Measurements from ENCODE around the gene BAHD1.

Gene BAHD1

DNA sequence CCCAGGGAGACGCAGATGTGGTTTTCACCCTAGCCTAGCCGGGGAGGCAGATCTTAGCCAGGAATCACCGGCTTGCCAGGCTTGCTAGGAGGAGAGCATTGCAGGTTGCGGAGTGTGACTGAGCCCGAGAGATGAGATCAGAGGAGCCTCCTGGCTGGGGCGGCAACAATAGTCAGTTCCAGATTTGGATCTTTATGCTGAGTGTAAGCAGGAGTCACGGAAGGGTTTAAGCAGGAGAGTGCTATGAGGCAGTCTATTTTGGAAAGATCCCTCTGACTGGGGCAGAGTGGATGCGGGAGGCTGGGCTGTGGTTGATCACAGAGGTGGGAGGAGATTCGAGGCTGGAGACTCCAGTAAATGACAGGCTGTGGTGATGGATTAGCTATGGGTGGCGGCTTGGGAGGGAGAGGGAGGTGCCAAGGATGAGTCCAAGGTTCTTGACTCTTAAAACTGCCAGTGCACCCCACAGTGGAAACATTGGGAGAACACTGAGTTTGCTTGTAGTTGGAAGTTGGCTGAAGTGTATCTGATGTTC, 10.4 kb upstream of the BAHD1 start:
- peaks cover 0 to 5% (median 2%) of the 10 kb centered on the region in 4 experiments for H3K4me1 ChIP-seq (ENCODE audit: control extremely low read depth in 1 of 4, control insufficient read depth in 4 of 4, insufficient read depth in 4 of 4, low read length in 3 of 4)
- POLR2A ChIA-PET, result no interaction called here
- H3K27ac ChIP-seq (ENCODE audit: insufficient read depth in 1 of 2, low read depth in 1 of 2, low read length in 2 of 2, poor library complexity in 1 of 2, severe bottlenecking in 2 of 2), result no peak overlapping the region
- H3K27me3 ChIP-seq (replicated peaks in 2 of 5; ENCODE audit: control insufficient read depth in 4 of 5, insufficient read depth in 5 of 5, low read length in 4 of 5), result peaks cover 0 to 12% (median 11%) of the 10 kb centered on the region in 5 experiments
- peaks cover 0 to 4% (median 2%) of the 10 kb centered on the region in 4 experiments for H3K36me3 ChIP-seq (ENCODE audit: control insufficient read depth in 4 of 4, insufficient read depth in 4 of 4, low read length in 3 of 4)
- DNase-seq, result peak in 2 of 3 donors; percentile 13 to 17
- 95% methylated on average over 8 of the region's 10 CpGs for WGBS (ENCODE audit: insufficient coverage)
- CTCF ChIA-PET, result interaction anchor here (0.9 to 14.7 kb wide), 5 partner anchors 9 to 145 kb away, joined by 3 to 216 read pairs (median 4); partner anchors contain the start of genes BAHD1 and CCDC9B
- H3K4me3 ChIP-seq (ENCODE audit: control insufficient read depth in 1 of 7, extremely low read depth in 1 of 7, insufficient read depth in 4 of 7, low read depth in 2 of 7, low read length in 6 of 7), result no peak overlapping the region
- H3K9me3 ChIP-seq (ENCODE audit: control extremely low read depth in 1 of 5, control insufficient read depth in 4 of 5, insufficient read depth in 2 of 5, low read depth in 1 of 5, low read length in 4 of 5), result no peaks in the 10 kb centered on the region

DNA sequence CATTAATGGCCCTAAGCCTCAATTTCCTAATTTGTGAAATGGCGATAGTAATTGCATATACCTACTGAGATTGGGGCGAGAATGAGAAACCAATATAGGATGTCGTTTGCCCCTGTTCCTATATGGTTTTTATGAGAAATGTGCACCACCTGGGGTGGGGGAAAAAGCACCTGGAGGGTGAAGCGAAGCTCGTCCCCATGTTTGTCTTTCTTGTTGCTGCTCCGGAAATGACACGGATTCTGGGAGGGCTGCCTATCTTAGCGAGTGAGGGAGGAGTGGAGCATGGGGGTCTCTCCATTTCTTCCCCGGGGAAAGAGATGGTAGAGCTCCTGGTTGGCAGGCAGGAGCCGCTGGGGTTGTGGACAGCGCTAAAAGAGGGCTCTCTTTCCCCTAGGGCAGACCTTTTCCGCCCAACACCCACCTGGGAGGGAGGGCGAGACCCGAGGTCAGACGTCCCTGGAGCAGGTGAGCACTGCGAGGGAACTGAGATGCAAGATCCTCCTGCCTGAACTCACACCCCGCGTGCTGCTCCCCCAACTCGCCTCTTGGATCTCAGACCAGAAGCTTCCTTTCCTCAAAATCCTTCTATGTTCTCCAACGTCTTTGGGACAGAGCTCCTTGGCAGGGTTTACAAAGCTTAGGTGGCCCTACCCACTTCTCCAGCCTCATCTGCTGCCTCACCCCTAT, 5.6 kb upstream of the BAHD1 start:
- H3K4me3 ChIP-seq (ENCODE audit: control insufficient read depth in 1 of 7, extremely low read depth in 1 of 7, insufficient read depth in 4 of 7, low read depth in 2 of 7, low read length in 6 of 7), result peak overlapping the region in 3 of 7 experiments; percentile 64 to 73 (median 69)
- no peaks in the 10 kb centered on the region for H3K9me3 ChIP-seq (ENCODE audit: control extremely low read depth in 1 of 5, control insufficient read depth in 4 of 5, insufficient read depth in 2 of 5, low read depth in 1 of 5, low read length in 4 of 5)
- H3K36me3 ChIP-seq (ENCODE audit: control insufficient read depth in 4 of 4, insufficient read depth in 4 of 4, low read length in 3 of 4), result peaks cover 0 to 2% (median 0%) of the 10 kb centered on the region in 4 experiments
- H3K27ac ChIP-seq (ENCODE audit: insufficient read depth in 1 of 2, low read depth in 1 of 2, low read length in 2 of 2, poor library complexity in 1 of 2, severe bottlenecking in 2 of 2), result no peak overlapping the region
- ChIA-PET POLR2A (no interaction called here), CTCF (interaction anchor here (1.0 to 2.0 kb wide), 2 partner anchors 12 to 24 kb away, joined by 3 to 11 read pairs; no protein-coding TSS in a partner anchor)
- WGBS (ENCODE audit: insufficient coverage), result 44% methylated on average over 16 of the region's 20 CpGs
- DNase-seq, result no peak
- peaks cover 0 to 35% (median 32%) of the 10 kb centered on the region in 4 experiments for H3K4me1 ChIP-seq (ENCODE audit: control extremely low read depth in 1 of 4, control insufficient read depth in 4 of 4, insufficient read depth in 4 of 4, low read length in 3 of 4)
- peaks cover 0 to 60% (median 33%) of the 10 kb centered on the region in 5 experiments for H3K27me3 ChIP-seq (replicated peaks in 2 of 5; ENCODE audit: control insufficient read depth in 4 of 5, insufficient read depth in 5 of 5, low read length in 4 of 5)

DNA sequence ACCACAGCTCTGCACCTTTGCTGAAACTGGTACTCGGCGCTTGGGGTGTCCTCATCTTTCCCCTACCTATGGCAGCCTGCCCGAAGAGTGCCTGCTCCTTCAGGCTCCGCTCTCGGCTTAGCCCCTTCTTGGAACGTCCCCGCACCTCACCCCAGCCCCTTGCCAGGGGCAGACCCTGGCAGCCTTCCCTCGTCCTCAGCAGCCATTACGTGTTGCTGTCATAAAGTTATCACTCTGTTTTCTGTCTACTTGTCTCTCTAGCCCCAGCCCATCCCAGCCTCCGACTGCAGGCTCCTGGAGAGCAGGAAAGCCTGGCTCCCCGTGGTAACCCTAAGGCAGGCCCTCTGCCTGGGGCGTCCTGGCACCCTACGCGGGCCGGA, 5.1 kb upstream of the BAHD1 start:
- CTCF ChIA-PET, result interaction anchor here (1.0 to 2.0 kb wide), 2 partner anchors 13 to 25 kb away, joined by 3 to 11 read pairs; no protein-coding TSS in a partner anchor
- peak overlapping the region in 6 of 7 experiments; percentile 21 to 73 (median 56) for H3K4me3 ChIP-seq (ENCODE audit: control insufficient read depth in 1 of 7, extremely low read depth in 1 of 7, insufficient read depth in 4 of 7, low read depth in 2 of 7, low read length in 6 of 7)
- 7% methylated on average over 15 of the region's 15 CpGs for WGBS (ENCODE audit: insufficient coverage)
- H3K4me1 ChIP-seq (ENCODE audit: control extremely low read depth in 1 of 4, control insufficient read depth in 4 of 4, insufficient read depth in 4 of 4, low read length in 3 of 4), result peaks cover 0 to 38% (median 34%) of the 10 kb centered on the region in 4 experiments
- peak in 2 of 3 donors; percentile 6 to 12 for DNase-seq
- H3K36me3 ChIP-seq (ENCODE audit: control insufficient read depth in 4 of 4, insufficient read depth in 4 of 4, low read length in 3 of 4), result peaks cover 0 to 2% (median 0%) of the 10 kb centered on the region in 4 experiments
- no peak overlapping the region for H3K27ac ChIP-seq (ENCODE audit: insufficient read depth in 1 of 2, low read depth in 1 of 2, low read length in 2 of 2, poor library complexity in 1 of 2, severe bottlenecking in 2 of 2)
- POLR2A ChIA-PET, result no interaction called here
- peaks cover 0 to 60% (median 31%) of the 10 kb centered on the region in 5 experiments for H3K27me3 ChIP-seq (replicated peaks in 2 of 5; ENCODE audit: control insufficient read depth in 4 of 5, insufficient read depth in 5 of 5, low read length in 4 of 5)
- no peaks in the 10 kb centered on the region for H3K9me3 ChIP-seq (ENCODE audit: control extremely low read depth in 1 of 5, control insufficient read depth in 4 of 5, insufficient read depth in 2 of 5, low read depth in 1 of 5, low read length in 4 of 5)

DNA sequence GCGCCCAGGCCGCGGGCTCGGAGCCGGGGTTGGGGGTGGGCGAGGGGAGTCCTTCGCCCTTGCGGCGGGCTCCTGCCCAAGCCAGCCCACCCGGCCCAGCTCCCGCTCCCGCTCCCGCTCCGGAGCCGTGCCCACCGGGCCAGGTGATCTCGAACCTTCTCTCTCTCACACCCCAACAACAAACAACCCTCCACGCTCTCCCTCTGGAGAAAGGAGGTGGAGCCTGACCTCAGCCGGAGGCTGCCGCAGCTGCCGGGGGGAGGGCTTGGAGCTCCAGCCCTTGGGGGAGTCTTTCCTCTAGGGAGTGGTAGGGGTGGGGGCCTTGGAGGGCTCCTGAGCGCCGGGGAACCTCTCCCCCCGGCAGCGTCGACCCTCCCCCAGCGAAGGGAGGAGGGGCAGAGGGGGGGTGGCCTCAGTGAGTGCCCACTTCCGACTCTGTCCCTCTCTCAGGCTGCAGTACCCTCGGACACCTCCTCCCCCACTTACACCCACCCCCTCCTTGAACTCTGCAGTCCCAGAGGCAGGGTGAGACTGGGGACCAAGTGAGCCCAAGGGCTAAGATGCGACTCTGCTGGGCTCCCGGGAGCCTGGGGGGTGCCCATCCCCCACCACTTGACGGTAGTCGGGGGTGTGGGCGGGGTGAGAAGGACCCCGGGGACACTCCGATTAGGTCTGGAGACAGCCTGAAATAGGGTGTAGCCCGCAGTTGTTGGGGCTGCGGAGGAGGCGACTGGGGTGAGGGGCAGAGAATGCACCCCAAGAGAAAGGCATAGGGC, 4.4 kb upstream of the BAHD1 start:
- Histone ChIP-seq H3K9me3 (ENCODE audit: control extremely low read depth in 1 of 5, control insufficient read depth in 4 of 5, insufficient read depth in 2 of 5, low read depth in 1 of 5, low read length in 4 of 5) (no peaks in the 10 kb centered on the region), H3K4me1 (ENCODE audit: control extremely low read depth in 1 of 4, control insufficient read depth in 4 of 4, insufficient read depth in 4 of 4, low read length in 3 of 4) (peaks cover 0 to 38% (median 34%) of the 10 kb centered on the region in 4 experiments), H3K27me3 (replicated peaks in 2 of 5; ENCODE audit: control insufficient read depth in 4 of 5, insufficient read depth in 5 of 5, low read length in 4 of 5) (peaks cover 0 to 60% (median 31%) of the 10 kb centered on the region in 5 experiments), H3K36me3 (ENCODE audit: control insufficient read depth in 4 of 4, insufficient read depth in 4 of 4, low read length in 3 of 4) (peaks cover 0 to 2% (median 0%) of the 10 kb centered on the region in 4 experiments), H3K4me3 (ENCODE audit: control insufficient read depth in 1 of 7, extremely low read depth in 1 of 7, insufficient read depth in 4 of 7, low read depth in 2 of 7, low read length in 6 of 7) (peak overlapping the region; percentile 5 to 73 (median 48)), H3K27ac (ENCODE audit: insufficient read depth in 1 of 2, low read depth in 1 of 2, low read length in 2 of 2, poor library complexity in 1 of 2, severe bottlenecking in 2 of 2) (no peak overlapping the region)
- 0% methylated on average over 15 of the region's 39 CpGs for WGBS (ENCODE audit: insufficient coverage)
- peak in 2 of 3 donors; percentile 20 to 41 for DNase-seq
- POLR2A ChIA-PET, result no interaction called here
- CTCF ChIA-PET, result interaction anchor here (1.0 to 2.0 kb wide), 2 partner anchors 13 to 26 kb away, joined by 3 to 11 read pairs; no protein-coding TSS in a partner anchor

DNA sequence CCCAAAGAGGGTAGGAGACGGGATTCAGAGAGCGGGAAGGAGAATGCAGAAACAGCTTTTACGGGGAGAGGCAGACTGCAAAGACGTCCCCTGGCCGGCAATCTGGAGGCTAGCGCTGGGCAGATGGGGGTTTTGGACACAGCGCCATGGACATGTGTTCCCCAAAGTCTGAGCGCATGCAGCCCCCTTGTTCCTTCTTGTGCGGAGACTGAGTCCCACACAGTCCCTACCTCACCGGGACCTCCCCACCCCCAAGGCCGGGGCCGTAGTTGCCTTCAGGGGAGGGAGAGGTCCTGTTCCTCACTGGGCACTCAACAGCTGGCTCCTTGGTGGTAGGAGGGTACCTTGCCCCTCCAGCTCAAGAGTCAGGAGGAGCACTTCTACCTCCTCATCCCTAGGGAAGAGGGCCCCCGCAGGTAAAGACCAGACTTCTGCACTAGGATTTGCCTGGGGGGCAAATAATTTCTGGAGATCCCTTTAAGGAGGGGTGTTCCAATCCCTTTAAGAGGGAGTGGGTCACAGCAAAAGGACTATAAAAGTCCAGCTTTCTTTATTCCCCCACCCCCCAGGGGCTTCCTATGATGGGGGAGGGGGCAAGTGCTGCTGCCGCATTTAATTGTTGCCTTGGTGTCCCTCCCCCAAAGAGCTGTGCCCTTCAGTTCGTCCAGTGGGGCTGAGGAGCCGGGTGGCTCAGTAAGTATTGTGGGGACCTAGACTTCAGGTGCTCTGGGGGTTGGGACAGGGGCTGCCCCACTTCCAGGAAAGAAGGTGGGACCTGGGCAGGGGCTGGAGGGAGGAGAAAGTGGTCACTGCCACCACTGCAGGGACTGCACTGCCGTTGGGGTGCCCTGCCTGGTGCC, 3.6 kb upstream of the BAHD1 start:
- CTCF ChIA-PET, result interaction anchor here (0.7 to 1.2 kb wide), 2 partner anchors 22 to 31 kb away, joined by 3 read pairs; partner anchors contain the start of gene IVD
- H3K27me3 ChIP-seq (replicated peaks in 2 of 5; ENCODE audit: control insufficient read depth in 4 of 5, insufficient read depth in 5 of 5, low read length in 4 of 5), result peaks cover 0 to 60% (median 31%) of the 10 kb centered on the region in 5 experiments

More for the DNA sequence above, 3.6 kb upstream of the BAHD1 start:
- no peak for DNase-seq
- peaks cover 0 to 39% (median 38%) of the 10 kb centered on the region in 4 experiments for H3K4me1 ChIP-seq (ENCODE audit: control extremely low read depth in 1 of 4, control insufficient read depth in 4 of 4, insufficient read depth in 4 of 4, low read length in 3 of 4)
- peak overlapping the region; percentile 5 to 73 (median 36) for H3K4me3 ChIP-seq (ENCODE audit: control insufficient read depth in 1 of 7, extremely low read depth in 1 of 7, insufficient read depth in 4 of 7, low read depth in 2 of 7, low read length in 6 of 7)
- H3K27ac ChIP-seq (ENCODE audit: insufficient read depth in 1 of 2, low read depth in 1 of 2, low read length in 2 of 2, poor library complexity in 1 of 2, severe bottlenecking in 2 of 2), result no peak overlapping the region
- 21% methylated on average over 11 of the region's 17 CpGs for WGBS (ENCODE audit: insufficient coverage)
- H3K9me3 ChIP-seq (ENCODE audit: control extremely low read depth in 1 of 5, control insufficient read depth in 4 of 5, insufficient read depth in 2 of 5, low read depth in 1 of 5, low read length in 4 of 5), result no peaks in the 10 kb centered on the region
- POLR2A ChIA-PET, result no interaction called here
- H3K36me3 ChIP-seq (ENCODE audit: control insufficient read depth in 4 of 4, insufficient read depth in 4 of 4, low read length in 3 of 4), result no peaks in the 10 kb centered on the region

Data from common myeloid progenitor, CD34-positive (primary cell).